ENCODE measurements around the gene LSAMP. TPM values are rescaled to one million over a fixed set of nuclear protein-coding genes. Genes with fewer than 3 reads are reported as not detected.
A peak's percentile ranks its signal among the peaks of the same experiment; 100 is the strongest.
"Not testable (repeated sequence)": the region's sequence is repeated elsewhere in the genome, so short reads cannot be mapped to it uniquely, and the experiment has no call there.

Gene LSAMP
- total RNA-seq, 1 experiment from 2014 or later, result 3.1 TPM

DNA sequence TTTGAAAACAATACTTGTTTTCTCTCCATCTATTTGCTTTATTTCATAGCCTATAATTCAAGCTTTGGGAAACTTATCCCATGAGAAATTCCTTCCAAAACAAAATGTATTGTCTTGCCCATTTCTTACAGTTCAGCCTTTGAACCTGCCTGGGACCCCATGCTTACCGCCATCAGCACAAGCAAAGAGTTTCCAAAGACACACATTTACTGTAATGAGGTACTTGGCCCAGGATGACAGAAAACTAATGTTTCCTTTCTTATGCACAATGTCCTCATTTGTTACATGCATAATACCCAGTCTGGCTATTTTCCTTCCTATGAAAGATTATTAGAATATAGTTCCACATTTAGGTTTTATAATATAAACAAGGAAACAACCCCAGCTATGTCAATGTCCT, 641.6 kb downstream of the LSAMP start:
- intact Hi-C loops (cut with micrococcal nuclease; ENCODE audit: unreplicated experiment) (no loop called here), in situ Hi-C loops (cut with HindIII; ENCODE audit: low pct_unique_long_range_greater_than_20kb, low sequenced_read_pairs) (no loop called here)
- H3K36me3 ChIP-seq (ENCODE audit: control insufficient read depth, insufficient read depth, low read length), result no peaks in the 10 kb centered on the region
- no peaks in the 10 kb centered on the region for H3K4me1 ChIP-seq (ENCODE audit: control insufficient read depth, insufficient read depth, low read length)
- no TSS peak for BruUV-seq (replicated peaks)
- no peaks in the 10 kb centered on the region for H3K9me3 ChIP-seq (ENCODE audit: control insufficient read depth, insufficient read depth, low read depth, low read length)
- no peak overlapping the region for H3K4me3 ChIP-seq (ENCODE audit: low read depth in 2 of 2, low read length in 2 of 2)
- DNase-seq (ENCODE audit: low read depth, low spot score), result no peak
- ChIA-PET CTCF (no interaction called here), POLR2A (no interaction called here)
- TF ChIP-seq SIN3A (IDR thresholded peaks at IDR 0.05; ENCODE audit: borderline replicate concordance, insufficient read depth, low read depth, low read length) (no peak), TCF7L2 (IDR thresholded peaks at IDR 0.05; ENCODE audit: low read depth, low read length) (no peak), POLR2AphosphoS5 (IDR thresholded peaks at IDR 0.05; ENCODE audit: low read depth, low read length) (no peak)
- TF ChIP-seq, protein P1, sequence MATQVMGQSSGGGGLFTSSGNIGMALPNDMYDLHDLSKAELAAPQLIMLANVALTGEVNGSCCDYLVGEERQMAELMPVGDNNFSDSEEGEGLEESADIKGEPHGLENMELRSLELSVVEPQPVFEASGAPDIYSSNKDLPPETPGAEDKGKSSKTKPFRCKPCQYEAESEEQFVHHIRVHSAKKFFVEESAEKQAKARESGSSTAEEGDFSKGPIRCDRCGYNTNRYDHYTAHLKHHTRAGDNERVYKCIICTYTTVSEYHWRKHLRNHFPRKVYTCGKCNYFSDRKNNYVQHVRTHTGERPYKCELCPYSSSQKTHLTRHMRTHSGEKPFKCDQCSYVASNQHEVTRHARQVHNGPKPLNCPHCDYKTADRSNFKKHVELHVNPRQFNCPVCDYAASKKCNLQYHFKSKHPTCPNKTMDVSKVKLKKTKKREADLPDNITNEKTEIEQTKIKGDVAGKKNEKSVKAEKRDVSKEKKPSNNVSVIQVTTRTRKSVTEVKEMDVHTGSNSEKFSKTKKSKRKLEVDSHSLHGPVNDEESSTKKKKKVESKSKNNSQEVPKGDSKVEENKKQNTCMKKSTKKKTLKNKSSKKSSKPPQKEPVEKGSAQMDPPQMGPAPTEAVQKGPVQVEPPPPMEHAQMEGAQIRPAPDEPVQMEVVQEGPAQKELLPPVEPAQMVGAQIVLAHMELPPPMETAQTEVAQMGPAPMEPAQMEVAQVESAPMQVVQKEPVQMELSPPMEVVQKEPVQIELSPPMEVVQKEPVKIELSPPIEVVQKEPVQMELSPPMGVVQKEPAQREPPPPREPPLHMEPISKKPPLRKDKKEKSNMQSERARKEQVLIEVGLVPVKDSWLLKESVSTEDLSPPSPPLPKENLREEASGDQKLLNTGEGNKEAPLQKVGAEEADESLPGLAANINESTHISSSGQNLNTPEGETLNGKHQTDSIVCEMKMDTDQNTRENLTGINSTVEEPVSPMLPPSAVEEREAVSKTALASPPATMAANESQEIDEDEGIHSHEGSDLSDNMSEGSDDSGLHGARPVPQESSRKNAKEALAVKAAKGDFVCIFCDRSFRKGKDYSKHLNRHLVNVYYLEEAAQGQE (IDR thresholded peaks at IDR 0.05; ENCODE audit: insufficient read depth in 1 of 2, low read depth in 2 of 2, low read length in 1 of 2), result no peak
- TF ChIP-seq, protein P2, sequence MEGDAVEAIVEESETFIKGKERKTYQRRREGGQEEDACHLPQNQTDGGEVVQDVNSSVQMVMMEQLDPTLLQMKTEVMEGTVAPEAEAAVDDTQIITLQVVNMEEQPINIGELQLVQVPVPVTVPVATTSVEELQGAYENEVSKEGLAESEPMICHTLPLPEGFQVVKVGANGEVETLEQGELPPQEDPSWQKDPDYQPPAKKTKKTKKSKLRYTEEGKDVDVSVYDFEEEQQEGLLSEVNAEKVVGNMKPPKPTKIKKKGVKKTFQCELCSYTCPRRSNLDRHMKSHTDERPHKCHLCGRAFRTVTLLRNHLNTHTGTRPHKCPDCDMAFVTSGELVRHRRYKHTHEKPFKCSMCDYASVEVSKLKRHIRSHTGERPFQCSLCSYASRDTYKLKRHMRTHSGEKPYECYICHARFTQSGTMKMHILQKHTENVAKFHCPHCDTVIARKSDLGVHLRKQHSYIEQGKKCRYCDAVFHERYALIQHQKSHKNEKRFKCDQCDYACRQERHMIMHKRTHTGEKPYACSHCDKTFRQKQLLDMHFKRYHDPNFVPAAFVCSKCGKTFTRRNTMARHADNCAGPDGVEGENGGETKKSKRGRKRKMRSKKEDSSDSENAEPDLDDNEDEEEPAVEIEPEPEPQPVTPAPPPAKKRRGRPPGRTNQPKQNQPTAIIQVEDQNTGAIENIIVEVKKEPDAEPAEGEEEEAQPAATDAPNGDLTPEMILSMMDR (IDR thresholded peaks at IDR 0.05), result no peak
- no peak overlapping the region for H3K27ac ChIP-seq (ENCODE audit: low read length)
- peaks cover 4% of the 10 kb centered on the region for H3K27me3 ChIP-seq (ENCODE audit: control insufficient read depth, insufficient read depth, low read length)
- ATAC-seq, result no peak

DNA sequence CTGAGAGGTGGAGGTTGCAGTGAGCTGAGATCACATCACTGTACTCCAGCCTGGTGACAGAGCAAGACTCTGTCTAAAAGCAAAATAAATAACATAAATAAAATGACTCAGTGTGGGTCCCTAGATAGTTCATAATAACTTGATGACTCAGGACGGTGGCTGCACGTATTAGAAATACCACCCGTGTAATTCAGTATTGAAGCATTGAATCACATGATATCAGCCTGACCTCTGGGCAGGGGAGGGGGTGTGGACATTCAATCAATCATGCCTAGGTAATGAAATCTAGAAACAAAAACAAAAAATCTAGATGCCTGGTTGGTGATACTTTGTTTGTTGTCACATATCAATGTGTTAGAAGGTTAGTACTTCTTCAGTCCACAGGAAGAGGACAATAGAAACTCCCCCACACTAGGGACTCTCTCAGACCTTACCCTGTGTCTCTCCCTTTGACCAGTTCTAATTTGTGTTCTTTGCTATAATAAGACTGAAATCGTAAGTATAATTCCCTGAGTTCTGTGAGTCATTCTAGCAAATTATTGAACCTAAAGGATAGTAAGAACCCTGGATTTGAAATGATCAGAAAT, 644.7 kb downstream of the LSAMP start:
- peak; percentile 68 for ATAC-seq
- BruUV-seq (replicated peaks), result no TSS peak
- ChIA-PET CTCF (no interaction called here), POLR2A (no interaction called here)
- intact Hi-C loops (cut with micrococcal nuclease; ENCODE audit: unreplicated experiment) (no loop called here), in situ Hi-C loops (cut with HindIII; ENCODE audit: low pct_unique_long_range_greater_than_20kb, low sequenced_read_pairs) (no loop called here)
- Histone ChIP-seq H3K9me3 (ENCODE audit: control insufficient read depth, insufficient read depth, low read depth, low read length) (no peaks in the 10 kb centered on the region), H3K27ac (ENCODE audit: low read length) (no peak overlapping the region), H3K4me3 (ENCODE audit: low read depth in 2 of 2, low read length in 2 of 2) (no peak overlapping the region), H3K36me3 (ENCODE audit: control insufficient read depth, insufficient read depth, low read length) (no peaks in the 10 kb centered on the region), H3K4me1 (ENCODE audit: control insufficient read depth, insufficient read depth, low read length) (no peaks in the 10 kb centered on the region), H3K27me3 (ENCODE audit: control insufficient read depth, insufficient read depth, low read length) (peaks cover 2% of the 10 kb centered on the region)
- no peak for DNase-seq (ENCODE audit: low read depth, low spot score)
- TF ChIP-seq POLR2AphosphoS5 (IDR thresholded peaks at IDR 0.05; ENCODE audit: low read depth, low read length) (no peak), TCF7L2 (IDR thresholded peaks at IDR 0.05; ENCODE audit: low read depth, low read length) (no peak), SIN3A (IDR thresholded peaks at IDR 0.05; ENCODE audit: borderline replicate concordance, insufficient read depth, low read depth, low read length) (no peak)
- TF ChIP-seq, protein P1 (IDR thresholded peaks at IDR 0.05; ENCODE audit: insufficient read depth in 1 of 2, low read depth in 2 of 2, low read length in 1 of 2), result no peak
- TF ChIP-seq, protein P2 (IDR thresholded peaks at IDR 0.05), result no peak

DNA sequence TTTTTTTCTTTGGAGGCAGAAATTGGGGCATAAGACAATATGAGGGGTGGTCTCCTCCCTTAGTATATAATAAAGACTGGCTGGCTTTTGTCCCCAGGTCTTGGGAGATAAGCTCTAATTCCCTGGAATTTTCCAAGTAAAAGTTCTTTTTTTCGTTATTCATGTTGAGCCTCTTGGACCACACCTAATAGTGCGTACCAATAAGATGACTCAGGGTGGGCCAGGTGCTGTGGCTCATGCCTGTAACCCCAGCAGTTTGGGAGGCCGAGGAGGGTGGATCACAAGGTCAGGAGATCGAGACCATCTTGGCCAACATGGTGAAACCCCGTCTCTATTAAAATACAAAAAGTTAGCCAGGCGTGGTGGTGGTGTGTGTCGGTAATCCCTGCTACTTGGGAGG, 645.2 kb downstream of the LSAMP start:
- H3K27me3 ChIP-seq (ENCODE audit: control insufficient read depth, insufficient read depth, low read length); POLR2A ChIA-PET; ATAC-seq; H3K27ac ChIP-seq (ENCODE audit: low read length); H3K4me1 ChIP-seq (ENCODE audit: control insufficient read depth, insufficient read depth, low read length); DNase-seq (ENCODE audit: low read depth, low spot score); H3K9me3 ChIP-seq (ENCODE audit: control insufficient read depth, insufficient read depth, low read depth, low read length); in situ Hi-C loops (cut with HindIII; ENCODE audit: low pct_unique_long_range_greater_than_20kb, low sequenced_read_pairs); H3K36me3 ChIP-seq (ENCODE audit: control insufficient read depth, insufficient read depth, low read length); H3K4me3 ChIP-seq (ENCODE audit: low read depth in 2 of 2, low read length in 2 of 2); BruUV-seq (replicated peaks); intact Hi-C loops (cut with micrococcal nuclease; ENCODE audit: unreplicated experiment); CTCF ChIA-PET: not testable (repeated sequence)
